Upper lobe of left lung (tissue), 4 donors: ENCODE data around the gene DUSP8.

ENCODE experiments used
- CTCF ChIP-seq, 6 experiments: fragments of 450-650 bp in 4 of 6; fragments of 200-600 bp in 2 of 6; sonication (generic) in 2 of 6; IDR thresholded peaks; one replicate each; pipeline ENCODE4 v1.5.1; 2016 to 2019; ENCODE audit warnings: antibody characterized with exemption in 6 of 6
- EP300 ChIP-seq, 4 donors: sonication (generic); formaldehyde crosslinking; IDR thresholded peaks; one replicate each; pipeline ENCODE4 v1.5.1; 2017; ENCODE audit warnings: antibody characterized with exemption in 4 of 4, control low read depth in 2 of 4
- POLR2A ChIP-seq, 4 donors: fragments of 450-650 bp; IDR thresholded peaks; one replicate each; pipeline ENCODE4 v1.5.1; 2016 to 2017; ENCODE audit warnings: antibody characterized with exemption in 4 of 4, mild to moderate bottlenecking in 2 of 4
- POLR2AphosphoS5 ChIP-seq, 2 donors: sonication (generic); formaldehyde crosslinking; IDR thresholded peaks; one replicate each; pipeline ENCODE4 v1.5.1; 2017; ENCODE audit warnings: antibody characterized with exemption in 2 of 2

- TF ChIP-seq CTCF (IDR thresholded peaks at IDR 0.05) (no peak), POLR2A (IDR thresholded peaks at IDR 0.05) (no peak), EP300 (IDR thresholded peaks at IDR 0.05) (no peak), POLR2AphosphoS5 (IDR thresholded peaks at IDR 0.05) (no peak)
Observed at GRCh38 chr11:1618231-1618630, 46.2 kb upstream of the DUSP8 start.
